Measurements from ENCODE around the gene DNAJB7. TPM values are rescaled to one million over a fixed set of nuclear protein-coding genes. Genes with fewer than 3 reads are reported as not detected.

DNAJB7 gene
- total RNA-seq, 2 experiments from 2014 or later = not detected

DNA sequence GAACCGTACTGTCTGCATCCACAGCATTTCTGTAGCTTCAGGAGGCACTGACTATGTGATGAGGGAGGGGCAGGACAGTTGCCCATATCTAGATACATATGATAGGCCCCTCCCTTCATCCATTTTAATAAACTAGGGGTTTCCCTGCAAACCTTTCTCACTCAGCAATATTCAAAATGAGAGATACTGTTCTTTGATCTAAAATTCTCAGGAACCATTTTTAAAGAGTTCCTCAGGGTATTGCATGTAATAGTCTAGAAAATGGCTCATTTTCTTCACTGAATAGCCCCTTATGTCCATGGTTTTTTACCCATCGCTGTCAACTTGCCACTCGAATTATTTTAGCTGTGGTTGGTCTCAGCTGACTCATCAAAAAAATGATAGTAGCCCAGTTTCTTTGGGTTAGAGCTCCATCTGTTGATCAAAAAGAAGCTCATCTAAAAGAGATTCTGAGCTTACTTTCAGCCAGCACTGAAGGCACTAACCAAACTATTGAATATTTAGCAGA is 37.0 kb upstream of the DNAJB7 start:
- ATAC-seq (ENCODE audit: poor library complexity) = peak; percentile 60
- no peaks in the 10 kb centered on the region for H3K27me3 ChIP-seq (ENCODE audit: control insufficient read depth in 1 of 2, insufficient read depth in 2 of 2, low read length in 2 of 2)
- TF ChIP-seq, protein P1, sequence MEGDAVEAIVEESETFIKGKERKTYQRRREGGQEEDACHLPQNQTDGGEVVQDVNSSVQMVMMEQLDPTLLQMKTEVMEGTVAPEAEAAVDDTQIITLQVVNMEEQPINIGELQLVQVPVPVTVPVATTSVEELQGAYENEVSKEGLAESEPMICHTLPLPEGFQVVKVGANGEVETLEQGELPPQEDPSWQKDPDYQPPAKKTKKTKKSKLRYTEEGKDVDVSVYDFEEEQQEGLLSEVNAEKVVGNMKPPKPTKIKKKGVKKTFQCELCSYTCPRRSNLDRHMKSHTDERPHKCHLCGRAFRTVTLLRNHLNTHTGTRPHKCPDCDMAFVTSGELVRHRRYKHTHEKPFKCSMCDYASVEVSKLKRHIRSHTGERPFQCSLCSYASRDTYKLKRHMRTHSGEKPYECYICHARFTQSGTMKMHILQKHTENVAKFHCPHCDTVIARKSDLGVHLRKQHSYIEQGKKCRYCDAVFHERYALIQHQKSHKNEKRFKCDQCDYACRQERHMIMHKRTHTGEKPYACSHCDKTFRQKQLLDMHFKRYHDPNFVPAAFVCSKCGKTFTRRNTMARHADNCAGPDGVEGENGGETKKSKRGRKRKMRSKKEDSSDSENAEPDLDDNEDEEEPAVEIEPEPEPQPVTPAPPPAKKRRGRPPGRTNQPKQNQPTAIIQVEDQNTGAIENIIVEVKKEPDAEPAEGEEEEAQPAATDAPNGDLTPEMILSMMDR (IDR thresholded peaks at IDR 0.05) = peak; percentile 54
- no peaks in the 10 kb centered on the region for H3K9me3 ChIP-seq (ENCODE audit: control insufficient read depth in 1 of 2, insufficient read depth in 1 of 2, low read length in 2 of 2)
- H3K27ac ChIP-seq (ENCODE audit: low read depth in 1 of 2, low read length in 2 of 2) = no peak overlapping the region
- Mint-ChIP-seq H3K4me1 (ENCODE audit: low read depth) (peaks cover 6% of the 10 kb centered on the region), H3K36me3 (ENCODE audit: low read depth) (peaks cover 18% of the 10 kb centered on the region), H3K4me3 (no peak overlapping the region), H3K9me3 (no peaks in the 10 kb centered on the region), H3K27me3 (no peaks in the 10 kb centered on the region), H3K27ac (no peak overlapping the region)
- POLR2A ChIA-PET = interaction anchor here (0.6 to 1.4 kb wide), 10 partner anchors 24 to 411 kb away, joined by 3 to 7 read pairs (median 4); partner anchors contain the start of genes RBX1 and ST13
- CTCF ChIA-PET = interaction anchor here (0.6 to 1.8 kb wide), 6 partner anchors 17 to 874 kb away, joined by 3 to 10 read pairs (median 3); partner anchors contain the start of genes SLC25A17 and XPNPEP3
- H3K36me3 ChIP-seq (ENCODE audit: insufficient read depth, low read length) = peaks cover 4% of the 10 kb centered on the region
- DNase-seq = peak in 4 of 14 experiments; percentile 4 to 73 (median 68)
- H3K4me1 ChIP-seq (ENCODE audit: insufficient read depth, low read length) = peaks cover 3% of the 10 kb centered on the region
- H3K4me3 ChIP-seq (ENCODE audit: low read length) = no peak overlapping the region
- intact Hi-C loops (cut with DNase I, micrococcal nuclease) = loop anchor here (1.0 to 5.0 kb wide), 4 partner anchors 42 to 462 kb away; partner anchors contain the start of genes ST13 (in 1 of the 2) and XPNPEP3 (in 1 of the 2)

GRCh38 chr22:40894417-40894816 is 32.5 kb upstream of the DNAJB7 start:
- TF ChIP-seq, protein P1 (IDR thresholded peaks at IDR 0.05) = no peak
- ChIA-PET POLR2A (interaction anchor here (0.6 kb wide), 2 partner anchors 262 to 449 kb away, joined by 3 read pairs; no protein-coding TSS in a partner anchor), CTCF (interaction anchor here (0.6 kb wide), 1 partner anchor 333 kb away, joined by 3 read pairs; no protein-coding TSS in a partner anchor)
- Histone ChIP-seq H3K9me3 (ENCODE audit: control insufficient read depth in 1 of 2, insufficient read depth in 1 of 2, low read length in 2 of 2) (no peaks in the 10 kb centered on the region), H3K27ac (ENCODE audit: low read depth in 1 of 2, low read length in 2 of 2) (no peak overlapping the region), H3K4me3 (ENCODE audit: low read length) (no peak overlapping the region), H3K36me3 (ENCODE audit: insufficient read depth, low read length) (peaks cover 18% of the 10 kb centered on the region), H3K4me1 (ENCODE audit: insufficient read depth, low read length) (peaks cover 3% of the 10 kb centered on the region), H3K27me3 (ENCODE audit: control insufficient read depth in 1 of 2, insufficient read depth in 2 of 2, low read length in 2 of 2) (no peaks in the 10 kb centered on the region)
- H3K9me3 Mint-ChIP-seq = no peaks in the 10 kb centered on the region
- intact Hi-C loops (cut with DNase I, micrococcal nuclease) = no loop called here
- H3K27ac Mint-ChIP-seq = no peak overlapping the region
- no peak overlapping the region for H3K4me3 Mint-ChIP-seq
- ATAC-seq (ENCODE audit: poor library complexity) = no peak
- no peaks in the 10 kb centered on the region for H3K27me3 Mint-ChIP-seq
- H3K36me3 Mint-ChIP-seq (ENCODE audit: low read depth) = peaks cover 18% of the 10 kb centered on the region
- DNase-seq = no peak
- H3K4me1 Mint-ChIP-seq (ENCODE audit: low read depth) = peaks cover 6% of the 10 kb centered on the region

GRCh38 chr22:40890881-40891280 is 29.0 kb upstream of the DNAJB7 start:
- no peak overlapping the region for H3K27ac Mint-ChIP-seq
- Histone ChIP-seq H3K27me3 (ENCODE audit: control insufficient read depth in 1 of 2, insufficient read depth in 2 of 2, low read length in 2 of 2) (no peaks in the 10 kb centered on the region), H3K9me3 (ENCODE audit: control insufficient read depth in 1 of 2, insufficient read depth in 1 of 2, low read length in 2 of 2) (no peaks in the 10 kb centered on the region), H3K4me3 (ENCODE audit: low read length) (no peak overlapping the region), H3K27ac (ENCODE audit: low read depth in 1 of 2, low read length in 2 of 2) (no peak overlapping the region), H3K4me1 (ENCODE audit: insufficient read depth, low read length) (no peaks in the 10 kb centered on the region), H3K36me3 (ENCODE audit: insufficient read depth, low read length) (peaks cover 48% of the 10 kb centered on the region)
- no peaks in the 10 kb centered on the region for H3K27me3 Mint-ChIP-seq
- H3K36me3 Mint-ChIP-seq (ENCODE audit: low read depth) = peaks cover 51% of the 10 kb centered on the region
- no peak overlapping the region for H3K4me3 Mint-ChIP-seq
- intact Hi-C loops (cut with DNase I, micrococcal nuclease) = no loop called here
- ATAC-seq (ENCODE audit: poor library complexity) (no peak), DNase-seq (no peak)
- POLR2A ChIA-PET = no interaction called here
- no peaks in the 10 kb centered on the region for H3K4me1 Mint-ChIP-seq (ENCODE audit: low read depth)
- no peaks in the 10 kb centered on the region for H3K9me3 Mint-ChIP-seq
- TF ChIP-seq, protein P1 (IDR thresholded peaks at IDR 0.05) = no peak
- CTCF ChIA-PET = no interaction called here

All from CD4-positive, alpha-beta T cell (primary cell).